Measurements from ENCODE around the gene STX4. TPM values are rescaled to one million over a fixed set of nuclear protein-coding genes. Genes with fewer than 3 reads are reported as not detected.

Gene STX4
- total RNA-seq = 17.4 and 22.0 TPM in 2 replicates

DNA sequence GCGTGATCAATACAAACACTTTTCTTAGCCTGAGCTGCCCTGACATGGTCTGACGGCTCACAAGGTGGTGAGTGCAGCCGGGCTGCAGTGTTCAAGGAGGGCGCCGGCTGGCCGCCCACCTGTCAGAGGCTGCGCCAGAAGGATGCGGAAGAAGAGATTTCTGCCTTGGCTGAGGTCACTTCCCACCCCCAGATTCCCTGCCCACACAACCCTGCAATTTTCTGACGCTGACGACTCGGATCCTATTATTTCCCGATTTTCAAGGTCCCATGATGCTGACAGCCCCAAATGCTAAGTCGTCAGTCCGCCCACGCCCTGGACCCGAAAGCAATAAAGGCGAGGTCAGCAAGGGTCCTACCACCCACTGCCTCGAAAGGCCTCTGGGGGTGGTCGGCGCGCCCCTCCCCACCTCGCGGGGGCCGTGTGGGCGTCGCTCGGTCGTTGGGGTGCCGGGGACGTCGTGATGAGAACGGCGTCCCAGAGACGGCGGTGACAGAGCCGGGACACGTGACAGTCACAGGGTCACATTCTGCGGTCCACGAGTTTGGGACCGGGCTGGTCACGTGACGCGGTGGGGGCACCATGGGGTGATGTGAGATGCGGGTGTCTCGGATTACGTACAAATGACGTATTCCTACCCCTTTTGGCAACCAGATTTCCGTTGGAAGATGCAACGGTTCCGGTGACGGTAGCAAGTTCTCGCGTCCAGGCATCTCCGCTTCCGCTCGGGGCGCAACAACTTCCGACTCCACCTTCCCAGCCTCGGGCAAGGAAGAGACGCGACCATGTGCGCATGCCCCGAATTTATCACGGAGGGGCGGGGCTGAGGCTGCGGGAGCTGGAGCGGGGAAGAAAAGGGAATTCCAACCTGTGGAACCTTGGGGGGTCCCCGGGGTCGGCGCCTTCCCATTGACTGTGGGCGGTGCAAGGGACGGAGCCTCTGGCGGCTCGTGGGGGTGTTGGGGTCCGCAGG lies at the start of gene STX4:
TSS of gene STX4 (plus strand) at position 823 of the 973 bp plus-strand sequence. CDS start 248 bp downstream, outside the sequence.

DNA sequence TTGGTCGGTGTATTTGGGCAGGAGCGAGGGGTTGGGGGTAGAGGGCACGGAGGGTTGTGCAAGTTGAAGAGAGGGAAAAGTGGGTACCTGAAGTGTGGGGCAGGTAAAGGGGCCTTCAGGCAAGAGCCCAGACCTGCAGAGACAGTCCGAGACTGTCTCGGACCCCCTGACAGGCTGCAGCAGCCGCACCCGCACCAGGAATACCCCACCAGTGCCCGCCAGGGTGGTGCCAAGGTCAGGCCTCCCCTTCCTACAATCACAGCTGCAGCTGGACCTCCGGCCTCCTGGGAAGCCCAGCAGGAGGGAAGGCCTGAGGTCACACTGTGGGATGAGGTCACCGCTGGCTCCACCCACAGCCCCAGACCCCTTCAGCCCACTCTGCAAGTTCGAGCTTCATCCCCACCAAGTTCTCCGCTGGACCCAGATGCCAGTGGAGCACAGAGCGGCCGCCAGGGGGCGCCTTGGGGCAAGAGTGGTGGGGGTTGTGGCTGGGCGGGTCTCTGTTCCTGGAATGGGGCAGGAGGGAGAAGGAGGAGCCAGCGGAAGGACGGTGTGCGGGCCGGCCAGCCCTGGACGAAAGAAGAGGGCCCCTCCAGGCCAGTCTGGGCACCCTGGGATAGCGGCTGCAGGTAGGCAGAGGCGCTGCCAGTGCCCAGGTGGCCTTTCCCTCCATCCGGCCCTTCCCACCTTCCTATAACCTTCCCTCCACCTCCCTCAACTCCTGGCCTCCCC lies 48.5 kb upstream of the STX4 start, which contains the start of gene HSD3B7:
TSS of gene HSD3B7 (plus strand) at position 539 of the 732 bp plus-strand sequence. CDS start 452 bp downstream, outside the sequence.

GRCh38 chr16:31010585-31011325 lies 22.6 kb upstream of the STX4 start, which contains the start of gene STX1B:
TSS of gene STX1B (minus strand) at chr16:31010638. CDS start at chr16:31010396, 242 bp downstream.

GRCh38 chr16:31073970-31074813 lies 40.8 kb downstream of the STX4 start, which contains the start of the genes ZNF646 and ZNF668:
TSS of gene ZNF646 (plus strand) at chr16:31074422. CDS start at chr16:31076325, 1,903 bp downstream.
TSS of gene ZNF668 (minus strand) at chr16:31074240. CDS start at chr16:31064459, 9,781 bp downstream.

GRCh38 chr16:31088459-31089183 lies 55.3 kb downstream of the STX4 start, which contains the start of gene PRSS53:
TSS of gene PRSS53 (minus strand) at chr16:31088943. CDS start at chr16:31088809, 134 bp downstream.

Other genes with a start within 250 kb of the STX4 start
- 20.9 and 22.2 TPM in 2 replicates for gene ZNF629, start 246.4 kb upstream of the STX4 start, total RNA-seq
- 37.0 and 41.7 TPM in 2 replicates for gene BCL7C, start 139.5 kb upstream of the STX4 start, total RNA-seq
- gene CTF1, start 136.9 kb upstream of the STX4 start, total RNA-seq = 3.5 and 5.8 TPM in 2 replicates
- 18.6 and 19.5 TPM in 2 replicates for gene FBXL19, start 110.0 kb upstream of the STX4 start, total RNA-seq
- 34.2 and 43.0 TPM in 2 replicates for gene ORAI3, start 84.5 kb upstream of the STX4 start, total RNA-seq
- 2.7 and 8.1 TPM in 2 replicates for gene SETD1A, start 75.8 kb upstream of the STX4 start, total RNA-seq
- gene HSD3B7, start 48.4 kb upstream of the STX4 start, total RNA-seq = 52.1 and 60.4 TPM in 2 replicates
- gene STX1B, start 22.9 kb upstream of the STX4 start, total RNA-seq = 0.97 and 2.3 TPM in 2 replicates
- gene ZNF668, start 40.7 kb downstream of the STX4 start, total RNA-seq = 31.3 and 34.0 TPM in 2 replicates
- gene ZNF646, start 40.9 kb downstream of the STX4 start, total RNA-seq = 19.6 and 20.4 TPM in 2 replicates
- gene PRSS53, start 55.4 kb downstream of the STX4 start, total RNA-seq = 4.2 and 5.5 TPM in 2 replicates
- gene VKORC1, start 61.2 kb downstream of the STX4 start, total RNA-seq = 105 and 137 TPM in 2 replicates
- 34.4 and 36.1 TPM in 2 replicates for gene BCKDK, start 74.8 kb downstream of the STX4 start, total RNA-seq
- gene KAT8, start 84.1 kb downstream of the STX4 start, total RNA-seq = 33.2 and 35.9 TPM in 2 replicates
- gene PRSS8, start 102.2 kb downstream of the STX4 start, total RNA-seq = 0.16 TPM in 1 of 2 replicates, not detected in the other
- gene PRSS36, start 116.5 kb downstream of the STX4 start, total RNA-seq = 2.1 TPM in 1 of 2 replicates, not detected in the other
- gene FUS, start 146.6 kb downstream of the STX4 start, total RNA-seq = 49.4 and 53.2 TPM in 2 replicates
- gene PYCARD, start 169.2 kb downstream of the STX4 start, total RNA-seq = 29.9 and 39.4 TPM in 2 replicates
- gene TRIM72, start 180.6 kb downstream of the STX4 start, total RNA-seq = not detected in 2 replicates
- not detected in 2 replicates for gene PYDC1, start 183.6 kb downstream of the STX4 start, total RNA-seq
- not detected in 2 replicates for gene ITGAM, start 226.4 kb downstream of the STX4 start, total RNA-seq

Data from hair follicle dermal papilla cell (primary cell).